BJ (cell line): ENCODE data around the gene PDZRN4. TPM values are rescaled to one million over a fixed set of nuclear protein-coding genes. Genes with fewer than 3 reads are reported as not detected.

ENCODE experiments used
- CTCF ChIA-PET: fragments of 350-600 bp; formaldehyde crosslinking; extraction: SDS; loops from one replicate; lab custom pipeline; 2021; ENCODE audit warnings: antibody characterized with exemption, inconsistent platforms; lab: Yijun Ruan, JAX
- POLR2A ChIA-PET: fragments of 300-600 bp; sonication (Branson Sonifier 250); formaldehyde crosslinking; extraction: SDS; loops from one replicate; lab custom pipeline; 2021; ENCODE audit warnings: antibody characterized with exemption; lab: Charles Lee
- DNase-seq: peaks from one replicate; pipeline ENCODE4 v3.0.0-alpha.2; 2011; ENCODE audit warnings: low read depth
- H3K27me3 ChIP-seq: 2 replicates; pipeline ENCODE4 v1.6.0; 2011; ENCODE audit warnings: low read length; ENCODE audit not compliant: control insufficient read depth, insufficient read depth
- H3K36me3 ChIP-seq: 2 replicates; pipeline ENCODE4 v1.5.1; 2011; ENCODE audit warnings: low read length; ENCODE audit not compliant: control insufficient read depth, insufficient read depth
- H3K4me3 ChIP-seq: 2 replicates; pipeline ENCODE4 v1.5.1; 2011; ENCODE audit warnings: low read depth, mild to moderate bottlenecking, control low read depth, low read length
- CTCF ChIP-seq: IDR thresholded peaks from 2 replicates; pipeline ENCODE4 v1.5.1; 2011; ENCODE audit warnings: low read depth, mild to moderate bottlenecking, control low read depth, inconsistent platforms, low read length, moderate library complexity; ENCODE audit not compliant: insufficient read depth
- polyA plus RNA-seq: library from polyadenylated mRNA; depleted of rRNA; stranded (reverse); fragments of >200 nt; gene quantifications from 2 replicates; pipeline ENCODE4 v1.2.3, GENCODE V29; 2011

PDZRN4 gene
- polyA plus RNA-seq, 1 experiment = not detected

DNA sequence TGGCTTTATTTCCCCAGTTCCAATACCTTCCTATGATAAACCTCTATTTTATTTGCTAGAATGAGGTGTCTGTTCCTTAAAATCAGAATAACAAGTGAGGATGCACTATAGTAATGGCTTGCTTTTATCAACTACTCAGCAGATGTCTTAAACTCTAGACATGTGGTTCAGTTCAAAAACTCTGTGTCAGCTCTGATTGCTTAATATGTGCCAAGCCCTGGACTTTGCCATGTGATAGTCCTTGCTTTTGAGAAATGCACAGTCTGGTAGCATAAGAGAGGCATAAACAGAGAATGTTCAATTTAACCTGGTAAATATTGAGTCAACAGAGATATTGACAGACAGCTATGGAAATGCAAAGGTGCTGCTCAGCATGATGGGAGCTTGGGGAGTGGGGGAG, 254.8 kb downstream of the PDZRN4 start:
- H3K36me3 ChIP-seq = no peaks in the 10 kb centered on the region
- CTCF ChIA-PET = no interaction called here
- H3K4me3 ChIP-seq = no peak overlapping the region
- no peak for DNase-seq
- TF ChIP-seq CTCF = no peak
- POLR2A ChIA-PET = no interaction called here
- H3K27me3 ChIP-seq = no peaks in the 10 kb centered on the region

DNA sequence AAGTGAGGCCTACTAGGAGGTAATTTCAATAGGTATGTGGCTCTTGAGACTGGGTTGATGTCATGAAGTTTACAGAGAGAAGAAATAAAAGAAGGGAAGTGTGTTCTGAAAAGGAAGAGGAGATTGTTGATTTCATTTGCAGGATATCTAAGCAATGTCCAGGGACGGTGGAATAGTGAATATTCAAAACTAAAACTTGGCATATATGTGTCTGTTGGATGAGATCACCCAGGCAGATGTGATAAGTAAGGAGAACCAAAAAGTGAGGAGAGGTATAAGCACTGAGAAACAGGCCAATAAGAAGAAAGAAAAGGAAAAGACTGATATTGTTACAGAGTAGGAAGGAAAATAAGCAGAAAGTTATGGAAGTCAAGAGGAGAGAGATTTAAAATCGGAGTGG, 255.6 kb downstream of the PDZRN4 start:
- CTCF ChIA-PET = no interaction called here

DNA sequence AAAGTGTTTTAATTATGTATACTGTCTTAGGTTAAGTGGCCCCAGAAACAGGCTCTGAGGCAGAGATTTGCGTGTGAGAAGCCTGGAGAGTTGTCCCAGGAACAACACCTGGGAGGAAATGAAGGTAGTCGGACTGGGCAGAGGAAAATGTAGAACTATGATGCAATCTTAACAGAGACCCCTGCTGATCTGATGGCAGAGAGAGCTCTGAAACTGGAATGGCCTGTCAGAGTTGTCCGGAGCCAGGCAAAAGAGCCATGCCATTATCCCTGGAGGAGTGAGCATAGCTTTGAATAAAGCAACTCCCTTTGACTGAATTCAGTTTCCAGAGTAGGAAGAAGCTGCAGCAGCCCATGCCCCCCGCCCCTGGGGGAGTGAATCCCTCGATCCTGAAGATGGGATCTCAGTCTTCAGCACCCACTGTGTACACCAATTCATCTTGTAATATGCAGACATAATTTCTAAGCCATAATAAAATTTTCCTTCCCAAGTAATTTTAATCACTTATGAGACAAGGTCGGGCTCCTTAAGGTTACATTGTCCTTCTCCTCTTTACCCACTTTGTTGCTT, 264.8 kb downstream of the PDZRN4 start:
- TF ChIP-seq CTCF = no peak
- H3K4me3 ChIP-seq = no peak overlapping the region
- POLR2A ChIA-PET = no interaction called here
- CTCF ChIA-PET = no interaction called here
- no peak for DNase-seq
- H3K27me3 ChIP-seq = no peaks in the 10 kb centered on the region
- no peaks in the 10 kb centered on the region for H3K36me3 ChIP-seq

More for the DNA sequence above, 255.6 kb downstream of the PDZRN4 start:
- H3K36me3 ChIP-seq = no peaks in the 10 kb centered on the region
- no peaks in the 10 kb centered on the region for H3K27me3 ChIP-seq
- no peak for TF ChIP-seq CTCF
- POLR2A ChIA-PET = no interaction called here
- no peak overlapping the region for H3K4me3 ChIP-seq
- DNase-seq = no peak

DNA sequence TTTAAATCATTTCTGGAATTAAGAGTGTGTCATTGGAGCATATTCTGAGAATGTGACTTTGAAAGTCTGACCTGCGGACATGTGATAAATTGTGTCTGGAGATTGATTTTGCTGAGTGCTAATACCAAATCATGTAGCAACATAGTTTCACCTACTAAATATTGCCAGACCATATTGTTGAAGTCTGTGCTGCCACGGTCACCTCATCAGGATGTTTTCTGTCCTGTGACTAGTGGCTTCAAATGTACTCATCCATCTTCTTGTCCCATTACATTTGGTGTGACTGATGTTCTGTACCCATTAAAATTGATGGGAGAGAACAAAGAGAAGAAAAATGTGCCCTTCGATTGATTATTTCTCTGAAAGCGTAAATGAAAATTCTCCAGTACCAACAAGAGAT, 265.3 kb downstream of the PDZRN4 start:
- POLR2A ChIA-PET = no interaction called here

More for the DNA sequence above, 265.3 kb downstream of the PDZRN4 start:
- no peak overlapping the region for H3K4me3 ChIP-seq
- H3K36me3 ChIP-seq = no peaks in the 10 kb centered on the region
- no peaks in the 10 kb centered on the region for H3K27me3 ChIP-seq
- no peak for TF ChIP-seq CTCF
- CTCF ChIA-PET = no interaction called here
- DNase-seq = no peak
